Measurements from ENCODE around the gene FAM13C.
"Not testable (repeated sequence)": the region's sequence is repeated elsewhere in the genome, so short reads cannot be mapped to it uniquely, and the experiment has no call there.

FAM13C gene

GRCh38 chr10:59225211-59225610 lies 137.1 kb downstream of the FAM13C start:
- Histone ChIP-seq H3K27ac (no peak overlapping the region), H3K4me3 (no peak overlapping the region), H3K36me3 (ENCODE audit: insufficient read depth, low read length) (no peaks in the 10 kb centered on the region), H3K9me3 (ENCODE audit: low read depth, low read length) (no peaks in the 10 kb centered on the region), H3K9ac (ENCODE audit: insufficient read length) (no peak overlapping the region)
- no peak for DNase-seq (ENCODE audit: low read depth, low spot score)
- TF ChIP-seq EZH2 (IDR thresholded peaks at IDR 0.05) (no peak), POLR2AphosphoS5 (IDR thresholded peaks at IDR 0.05; ENCODE audit: borderline replicate concordance, low read depth, low read length) (no peak), FOXP2 (optimal IDR thresholded peaks at IDR 0.05; ENCODE audit: control extremely low read depth, extremely low read length, insufficient read depth) (no peak)

GRCh38 chr10:59223597-59223996 lies 138.8 kb downstream of the FAM13C start:
- DNase-seq (ENCODE audit: low read depth, low spot score); H3K27ac ChIP-seq; H3K4me3 ChIP-seq: not testable (repeated sequence)

GRCh38 chr10:59222788-59223187 lies 139.6 kb downstream of the FAM13C start:
- no peaks in the 10 kb centered on the region for H3K36me3 ChIP-seq (ENCODE audit: insufficient read depth, low read length)
- H3K9me3 ChIP-seq (ENCODE audit: low read depth, low read length): no peaks in the 10 kb centered on the region
- no peak overlapping the region for H3K27ac ChIP-seq
- DNase-seq (ENCODE audit: low read depth, low spot score): no peak
- no peak overlapping the region for H3K4me3 ChIP-seq
- no peak overlapping the region for H3K9ac ChIP-seq (ENCODE audit: insufficient read length)
- no peak for TF ChIP-seq EZH2 (IDR thresholded peaks at IDR 0.05)
- no peak for TF ChIP-seq POLR2AphosphoS5 (IDR thresholded peaks at IDR 0.05; ENCODE audit: borderline replicate concordance, low read depth, low read length)
- TF ChIP-seq FOXP2 (optimal IDR thresholded peaks at IDR 0.05; ENCODE audit: control extremely low read depth, extremely low read length, insufficient read depth): no peak

More at GRCh38 chr10:59223597-59223996, 138.8 kb downstream of the FAM13C start:
- not testable (repeated sequence) for H3K9ac ChIP-seq (ENCODE audit: insufficient read length); H3K36me3 ChIP-seq (ENCODE audit: insufficient read depth, low read length); H3K9me3 ChIP-seq (ENCODE audit: low read depth, low read length)

- Histone ChIP-seq H3K9ac (ENCODE audit: insufficient read length) (no peak overlapping the region), H3K36me3 (ENCODE audit: insufficient read depth, low read length) (no peaks in the 10 kb centered on the region), H3K27ac (no peak overlapping the region), H3K9me3 (ENCODE audit: low read depth, low read length) (no peaks in the 10 kb centered on the region), H3K4me3 (no peak overlapping the region)
- no peak for DNase-seq (ENCODE audit: low read depth, low spot score)
- TF ChIP-seq FOXP2 (optimal IDR thresholded peaks at IDR 0.05; ENCODE audit: control extremely low read depth, extremely low read length, insufficient read depth) (no peak), POLR2AphosphoS5 (IDR thresholded peaks at IDR 0.05; ENCODE audit: borderline replicate concordance, low read depth, low read length) (no peak), EZH2 (IDR thresholded peaks at IDR 0.05) (no peak)
These were observed 146.0 kb downstream of the FAM13C start for GRCh38 chr10:59216178-59216869.

- Histone ChIP-seq H3K9me3 (ENCODE audit: low read depth, low read length) (no peaks in the 10 kb centered on the region), H3K36me3 (ENCODE audit: insufficient read depth, low read length) (no peaks in the 10 kb centered on the region), H3K4me3 (no peak overlapping the region), H3K27ac (no peak overlapping the region), H3K9ac (ENCODE audit: insufficient read length) (no peak overlapping the region)
- no peak for DNase-seq (ENCODE audit: low read depth, low spot score)
- TF ChIP-seq POLR2AphosphoS5 (IDR thresholded peaks at IDR 0.05; ENCODE audit: borderline replicate concordance, low read depth, low read length) (no peak), FOXP2 (optimal IDR thresholded peaks at IDR 0.05; ENCODE audit: control extremely low read depth, extremely low read length, insufficient read depth) (no peak), EZH2 (IDR thresholded peaks at IDR 0.05) (no peak)
These were observed 148.2 kb downstream of the FAM13C start for GRCh38 chr10:59214160-59214559.

- no peaks in the 10 kb centered on the region for H3K9me3 ChIP-seq (ENCODE audit: low read depth, low read length)
- no peaks in the 10 kb centered on the region for H3K36me3 ChIP-seq (ENCODE audit: insufficient read depth, low read length)
- no peak overlapping the region for H3K4me3 ChIP-seq
- TF ChIP-seq FOXP2 (optimal IDR thresholded peaks at IDR 0.05; ENCODE audit: control extremely low read depth, extremely low read length, insufficient read depth) (no peak), EZH2 (IDR thresholded peaks at IDR 0.05) (no peak), POLR2AphosphoS5 (IDR thresholded peaks at IDR 0.05; ENCODE audit: borderline replicate concordance, low read depth, low read length) (no peak)
- H3K9ac ChIP-seq (ENCODE audit: insufficient read length): no peak overlapping the region
- no peak overlapping the region for H3K27ac ChIP-seq
- no peak for DNase-seq (ENCODE audit: low read depth, low spot score)
These were observed 150.0 kb downstream of the FAM13C start for GRCh38 chr10:59212301-59212798.

- Histone ChIP-seq H3K4me3 (no peak overlapping the region), H3K27ac (no peak overlapping the region), H3K9ac (ENCODE audit: insufficient read length) (no peak overlapping the region), H3K36me3 (ENCODE audit: insufficient read depth, low read length) (no peaks in the 10 kb centered on the region), H3K9me3 (ENCODE audit: low read depth, low read length) (no peaks in the 10 kb centered on the region)
- no peak for DNase-seq (ENCODE audit: low read depth, low spot score)
- TF ChIP-seq FOXP2 (optimal IDR thresholded peaks at IDR 0.05; ENCODE audit: control extremely low read depth, extremely low read length, insufficient read depth) (no peak), POLR2AphosphoS5 (IDR thresholded peaks at IDR 0.05; ENCODE audit: borderline replicate concordance, low read depth, low read length) (no peak), EZH2 (IDR thresholded peaks at IDR 0.05) (no peak)
These were observed 156.1 kb downstream of the FAM13C start for GRCh38 chr10:59206204-59206720.
